ENCODE measurements around the gene PTGER4. TPM values are rescaled to one million over a fixed set of nuclear protein-coding genes. Genes with fewer than 3 reads are reported as not detected.

Gene PTGER4
- total RNA-seq, 1 experiment from 2014 or later: 4.8 TPM

GRCh38 chr5:40669606-40670390 is 9.9 kb upstream of the PTGER4 start:
- no peak for DNase-seq (ENCODE audit: low read depth)

GRCh38 chr5:40672425-40672824 is 7.3 kb upstream of the PTGER4 start:
- no peak for DNase-seq (ENCODE audit: low read depth)

GRCh38 chr5:40674661-40675235 is 5.0 kb upstream of the PTGER4 start:
- DNase-seq (ENCODE audit: low read depth): no peak

GRCh38 chr5:40675396-40676133 is 4.2 kb upstream of the PTGER4 start:
- no peak for DNase-seq (ENCODE audit: low read depth)

- peak; percentile 94 for DNase-seq (ENCODE audit: low read depth)
Observed at GRCh38 chr5:40676613-40677343, 2.9 kb upstream of the PTGER4 start.

- no peak for DNase-seq (ENCODE audit: low read depth)
Observed at GRCh38 chr5:40677456-40677855, 2.3 kb upstream of the PTGER4 start.

- DNase-seq (ENCODE audit: low read depth): peak; percentile 27
Observed at GRCh38 chr5:40678026-40678425, 1.7 kb upstream of the PTGER4 start.

GRCh38 chr5:40678460-40679147 is 1.1 kb upstream of the PTGER4 start:
- no peak for DNase-seq (ENCODE audit: low read depth)

GRCh38 chr5:40679148-40679912 is 385 bp upstream of the PTGER4 start:
- peak; percentile 98 for DNase-seq (ENCODE audit: low read depth)

- DNase-seq (ENCODE audit: low read depth): no peak
Observed at GRCh38 chr5:40680741-40681362, 1.1 kb downstream of the PTGER4 start.

GRCh38 chr5:40681363-40682153 is 1.8 kb downstream of the PTGER4 start:
- DNase-seq (ENCODE audit: low read depth): no peak

GRCh38 chr5:40682154-40683017 is 2.7 kb downstream of the PTGER4 start:
- no peak for DNase-seq (ENCODE audit: low read depth)

GRCh38 chr5:40683305-40683704 is 3.6 kb downstream of the PTGER4 start:
- no peak for DNase-seq (ENCODE audit: low read depth)

GRCh38 chr5:40685193-40685592 is 5.5 kb downstream of the PTGER4 start:
- no peak for DNase-seq (ENCODE audit: low read depth)

GRCh38 chr5:40685976-40686486 is 6.3 kb downstream of the PTGER4 start:
- DNase-seq (ENCODE audit: low read depth): no peak

GRCh38 chr5:40687321-40687720 is 7.6 kb downstream of the PTGER4 start:
- no peak for DNase-seq (ENCODE audit: low read depth)

- DNase-seq (ENCODE audit: low read depth): peak; percentile 88
Observed at GRCh38 chr5:40688127-40688761, 8.5 kb downstream of the PTGER4 start.
